IMR-90 (cell line): ENCODE results near the gene BCAP31. TPM values are rescaled to one million over a fixed set of nuclear protein-coding genes. Genes with fewer than 3 reads are reported as not detected.

Experiments used
- ATAC-seq: fragments of 200-7000 bp; cut with Tn5 transposase; 2 replicates; pipeline ENCODE4 v1.9.1; 2020; ENCODE audit warnings: low read depth, mild to moderate bottlenecking, moderate library complexity
- BruUV-seq: library from RNA; stranded (reverse); fragments of 400-500 nt; replicated peaks from 2 replicates; lab custom pipeline; 2021; lab: Mats Ljungman, UMichigan
- CTCF ChIA-PET: fragments of 300-600 bp; formaldehyde crosslinking; extraction: SDS; loops from one replicate; lab custom pipeline; 2021; ENCODE audit warnings: antibody characterized with exemption; lab: Yijun Ruan, JAX
- POLR2A ChIA-PET: fragments of 300-600 bp; sonication (Branson Sonifier 250); formaldehyde crosslinking; loops from one replicate; lab custom pipeline; 2022; ENCODE audit warnings: antibody characterized with exemption; ENCODE audit not compliant: unreplicated experiment; lab: Charles Lee
- DNase-seq: peaks from one replicate; pipeline ENCODE4 v3.0.0; 2013
- H2AFZ ChIP-seq: replicated peaks from 2 replicates; pipeline ENCODE3; 2013; ENCODE audit warnings: low read length, mild to moderate bottlenecking; ENCODE audit not compliant: poor library complexity
- H2AK5ac ChIP-seq: 2 replicates; pipeline ENCODE4 v1.6.1; 2013; ENCODE audit warnings: low read depth, low read length, inconsistent platforms
- H2AK9ac ChIP-seq: replicated peaks from 2 replicates; pipeline ENCODE3; 2013; ENCODE audit warnings: mild to moderate bottlenecking, low read depth, low read length, moderate library complexity; ENCODE audit not compliant: poor library complexity
- H2BK120ac ChIP-seq: 2 replicates; pipeline ENCODE4 v1.6.1; 2013; ENCODE audit warnings: low read depth, low read length, inconsistent platforms
- H2BK15ac ChIP-seq: 3 replicates; pipeline ENCODE4 v1.6.1; 2013; ENCODE audit warnings: low read depth, low read length, inconsistent platforms
- H2BK20ac ChIP-seq: 2 replicates; pipeline ENCODE4 v1.6.1; 2013; ENCODE audit warnings: low read depth, mild to moderate bottlenecking, inconsistent platforms, low read length, moderate library complexity
- H2BK5ac ChIP-seq: 2 replicates; pipeline ENCODE4 v1.6.1; 2013; ENCODE audit warnings: mild to moderate bottlenecking, low read depth, low read length, inconsistent platforms; ENCODE audit not compliant: poor library complexity, severe bottlenecking
- H3K14ac ChIP-seq: replicated peaks from 2 replicates; pipeline ENCODE4 v1.6.1; 2013; ENCODE audit warnings: low read depth, low read length, inconsistent platforms
- H3K18ac ChIP-seq: 2 replicates; pipeline ENCODE4 v1.6.1; 2013; ENCODE audit warnings: low read depth, low read length, control low read depth
- H3K23ac ChIP-seq: 2 replicates; pipeline ENCODE4 v1.6.1; 2013; ENCODE audit warnings: low read depth, low read length, inconsistent platforms
- H3K27ac ChIP-seq: 2 replicates; pipeline ENCODE4 v1.5.1; 2013; ENCODE audit warnings: mild to moderate bottlenecking, control low read depth, low read length; ENCODE audit not compliant: insufficient read depth
- H3K27me3 ChIP-seq: 2 replicates; pipeline ENCODE4 v1.6.1; 2013; ENCODE audit warnings: low read length; ENCODE audit not compliant: control insufficient read depth, insufficient read depth
- H3K36me3 ChIP-seq: 2 replicates; pipeline ENCODE4 v1.6.1; 2013; ENCODE audit warnings: low read length, mixed read lengths; ENCODE audit not compliant: control insufficient read depth, insufficient read depth
- H3K4ac ChIP-seq: 2 replicates; pipeline ENCODE4 v1.6.1; 2013; ENCODE audit warnings: low read depth, low read length, inconsistent platforms
- H3K4me1 ChIP-seq: 2 replicates; pipeline ENCODE4 v1.6.1; 2013; ENCODE audit warnings: low read length, mixed read lengths; ENCODE audit not compliant: control insufficient read depth, insufficient read depth
- H3K4me2 ChIP-seq: 2 replicates; pipeline ENCODE4 v1.6.1; 2013; ENCODE audit warnings: low read depth, mild to moderate bottlenecking, control low read depth, low read length, moderate library complexity
- H3K4me3 ChIP-seq: 2 replicates; pipeline ENCODE4 v1.5.1; 2013; ENCODE audit warnings: low read depth, mild to moderate bottlenecking, control low read depth, low read length, moderate library complexity; ENCODE audit not compliant: insufficient read depth
- H3K56ac ChIP-seq: 2 replicates; pipeline ENCODE4 v1.6.1; 2013; ENCODE audit warnings: low read length, inconsistent platforms; ENCODE audit not compliant: insufficient read depth; ENCODE audit errors: extremely low read depth
- H3K79me1 ChIP-seq, 2 experiments: 2 replicates each; pipeline ENCODE4 v1.6.1; 2013; ENCODE audit warnings: low read length in 2 of 2, inconsistent platforms in 1 of 2, low read depth in 1 of 2
- H3K9ac ChIP-seq: 2 replicates; pipeline ENCODE4 v1.6.1; 2013; ENCODE audit warnings: low read depth, low read length, control low read depth
- H3K9me1 ChIP-seq: 2 replicates; pipeline ENCODE4 v1.6.1; 2013; ENCODE audit warnings: low read length, inconsistent platforms; ENCODE audit not compliant: insufficient read depth
- H3K9me3 ChIP-seq: 2 replicates; pipeline ENCODE4 v1.6.1; 2013; ENCODE audit warnings: low read length; ENCODE audit not compliant: control insufficient read depth, insufficient read depth
- H4K20me1 ChIP-seq: 2 replicates; pipeline ENCODE4 v1.6.1; 2013; ENCODE audit warnings: low read length, inconsistent platforms; ENCODE audit not compliant: insufficient read depth
- H4K5ac ChIP-seq: 2 replicates; pipeline ENCODE4 v1.6.1; 2013; ENCODE audit warnings: mild to moderate bottlenecking, low read depth, low read length, control low read depth
- H4K8ac ChIP-seq, 2 experiments: 2 replicates each; pipeline ENCODE4 v1.6.1; 2013; ENCODE audit warnings: low read depth in 2 of 2, low read length in 2 of 2, control low read depth in 1 of 2, inconsistent platforms in 1 of 2
- H4K91ac ChIP-seq: 2 replicates; pipeline ENCODE4 v1.6.1; 2013; ENCODE audit warnings: low read depth, low read length, inconsistent platforms; ENCODE audit not compliant: insufficient read depth
- BHLHE40 ChIP-seq: fragments of 150-350 bp; IDR thresholded peaks from 2 replicates; pipeline ENCODE4 v1.6.1; 2016; ENCODE audit warnings: mild to moderate bottlenecking, low read depth, low read length
- CHD1 ChIP-seq: IDR thresholded peaks from 2 replicates; pipeline ENCODE4 v1.6.1; 2012; ENCODE audit warnings: low read depth, low read length, improper control_type of control experiment
- ELK1 ChIP-seq: fragments of 150-350 bp; IDR thresholded peaks from 2 replicates; pipeline ENCODE4 v1.6.1; 2016; ENCODE audit warnings: low read depth, mild to moderate bottlenecking, low read length, moderate library complexity, borderline replicate concordance
- MAZ ChIP-seq: IDR thresholded peaks from 2 replicates; pipeline ENCODE4 v1.6.1; 2012; ENCODE audit warnings: low read depth, mild to moderate bottlenecking, low read length, improper control_type of control experiment, moderate library complexity, borderline replicate concordance
- MXI1 ChIP-seq: IDR thresholded peaks from 2 replicates; pipeline ENCODE4 v1.6.1; 2012; ENCODE audit warnings: low read depth, mild to moderate bottlenecking, low read length, moderate library complexity, borderline replicate concordance
- NFE2L2 ChIP-seq: fragments of 150-350 bp; IDR thresholded peaks from 2 replicates; pipeline ENCODE4 v1.6.1; 2016; ENCODE audit warnings: low read depth, mild to moderate bottlenecking, low read length
- POLR2A ChIP-seq: IDR thresholded peaks from 2 replicates; pipeline ENCODE4 v1.6.1; 2012; ENCODE audit warnings: mild to moderate bottlenecking, low read depth, low read length
- RAD21 ChIP-seq: IDR thresholded peaks from 2 replicates; pipeline ENCODE4 v1.6.1; 2012; ENCODE audit warnings: low read length, improper control_type of control experiment
- RFX5 ChIP-seq: IDR thresholded peaks from 2 replicates; pipeline ENCODE4 v1.8.0; 2012; ENCODE audit warnings: low read depth, mild to moderate bottlenecking, low read length, moderate library complexity
- SMC3 ChIP-seq: fragments of 150-350 bp; IDR thresholded peaks from 2 replicates; pipeline ENCODE4 v1.6.1; 2016; ENCODE audit warnings: low read depth, mild to moderate bottlenecking, antibody characterized with exemption, low read length, moderate library complexity
- WGBS, 2 experiments: methylation state at CpG; one replicate each; pipeline versions ENCODE4 v1.1.5 to v1.1.7; 2013; ENCODE audit warnings: missing lambda C conversion rate in 2 of 2; ENCODE audit not compliant: insufficient read length in 1 of 2; ENCODE audit errors: extremely low coverage in 2 of 2; 5-methylcytosine and 5-hydroxymethylcytosine counted together
- dilution Hi-C: fragments of 300-500 bp; cut with HindIII; formaldehyde crosslinking; loops from one replicate; pipeline ENCODE4 v1.14.3; 2018; ENCODE audit warnings: low sequenced_read_pairs; ENCODE audit not compliant: unreplicated experiment
- in situ Hi-C: fragments of 300-500 bp; cut with MboI; formaldehyde crosslinking; loops from 3 replicates; pipeline ENCODE4 v1.14.3; 2019; ENCODE audit warnings: low sequenced_read_pairs, inconsistent platforms, mixed read lengths
- intact Hi-C: fragments of 100-400 bp; cut with micrococcal nuclease; formaldehyde crosslinking; loops from 2 replicates; pipeline ENCODE4 v1.10.0; 2022
- polyA plus RNA-seq, 3 experiments: library from polyadenylated mRNA; depleted of rRNA; stranded (reverse); fragments of >200 nt; gene quantifications; 2 replicates each; pipeline ENCODE4 v1.2.3, GENCODE V29; 2012; ENCODE audit warnings: low replicate concordance in 1 of 3
- total RNA-seq: library from RNA; depleted of rRNA; stranded (reverse); fragments of >200 nt; gene quantifications from 2 replicates; pipeline ENCODE4 v1.2.3, GENCODE V29; 2012
- TF ChIP-seq, protein P1 (sequence below): conservative IDR thresholded peaks from 2 replicates; pipeline ENCODE4 v1.5.1; 2012; ENCODE audit warnings: mild to moderate bottlenecking, low read depth, low read length, improper control_type of control experiment
- TF ChIP-seq, protein P2 (sequence below): fragments of 150-350 bp; IDR thresholded peaks from 2 replicates; pipeline ENCODE4 v1.6.1; 2017; ENCODE audit warnings: mild to moderate bottlenecking, antibody characterized with exemption, low read length, low read depth

BCAP31 gene
- total and polyA plus RNA-seq, 2 of the 4 experiments (the other 2 are of a cell fraction), result 125 to 244 TPM

GRCh38 chrX:153719701-153720100, 4.5 kb downstream of the BCAP31 start:
- CTCF ChIA-PET, result no interaction called here
- BruUV-seq, result no TSS peak

More at GRCh38 chrX:153719701-153720100, 4.5 kb downstream of the BCAP31 start:
- Histone ChIP-seq H4K91ac (no peak overlapping the region), H3K4ac (no peak overlapping the region), H3K9ac (no peak overlapping the region), H3K18ac (no peak overlapping the region), H2BK20ac (no peak overlapping the region), H2BK5ac (no peak overlapping the region), H3K79me1 (peaks cover 5 to 12% of the 10 kb centered on the region in 2 experiments; a peak in 3 of 4 replicates), H4K5ac (no peak overlapping the region), H3K56ac (no peak overlapping the region), H3K27me3 (no peaks in the 10 kb centered on the region), H3K4me1 (peaks cover 2% of the 10 kb centered on the region; the same call in 1 of the 2 replicates), H3K14ac (no peak overlapping the region), H3K27ac (no peak overlapping the region), H3K4me2 (no peak overlapping the region), H3K4me3 (no peak overlapping the region), H2AFZ (no peak overlapping the region), H2BK120ac (no peak overlapping the region), H4K20me1 (peaks cover 14% of the 10 kb centered on the region), H3K36me3 (peaks cover 33% of the 10 kb centered on the region), H2AK9ac (no peak overlapping the region), H2AK5ac (no peak overlapping the region), H3K9me1 (no peaks in the 10 kb centered on the region; the same call in 1 of the 2 replicates), H3K23ac (no peak overlapping the region), H4K8ac (no peak overlapping the region), H2BK15ac (no peak overlapping the region), H3K9me3 (no peaks in the 10 kb centered on the region)
- intact Hi-C loops (no loop called here), in situ Hi-C loops (no loop called here), dilution Hi-C loops (no loop called here)
- TF ChIP-seq ELK1 (no peak), POLR2A (no peak), NFE2L2 (no peak), CHD1 (no peak), MAZ (no peak), RAD21 (no peak), RFX5 (no peak), MXI1 (no peak), SMC3 (no peak), BHLHE40 (no peak)
- TF ChIP-seq, protein P1, sequence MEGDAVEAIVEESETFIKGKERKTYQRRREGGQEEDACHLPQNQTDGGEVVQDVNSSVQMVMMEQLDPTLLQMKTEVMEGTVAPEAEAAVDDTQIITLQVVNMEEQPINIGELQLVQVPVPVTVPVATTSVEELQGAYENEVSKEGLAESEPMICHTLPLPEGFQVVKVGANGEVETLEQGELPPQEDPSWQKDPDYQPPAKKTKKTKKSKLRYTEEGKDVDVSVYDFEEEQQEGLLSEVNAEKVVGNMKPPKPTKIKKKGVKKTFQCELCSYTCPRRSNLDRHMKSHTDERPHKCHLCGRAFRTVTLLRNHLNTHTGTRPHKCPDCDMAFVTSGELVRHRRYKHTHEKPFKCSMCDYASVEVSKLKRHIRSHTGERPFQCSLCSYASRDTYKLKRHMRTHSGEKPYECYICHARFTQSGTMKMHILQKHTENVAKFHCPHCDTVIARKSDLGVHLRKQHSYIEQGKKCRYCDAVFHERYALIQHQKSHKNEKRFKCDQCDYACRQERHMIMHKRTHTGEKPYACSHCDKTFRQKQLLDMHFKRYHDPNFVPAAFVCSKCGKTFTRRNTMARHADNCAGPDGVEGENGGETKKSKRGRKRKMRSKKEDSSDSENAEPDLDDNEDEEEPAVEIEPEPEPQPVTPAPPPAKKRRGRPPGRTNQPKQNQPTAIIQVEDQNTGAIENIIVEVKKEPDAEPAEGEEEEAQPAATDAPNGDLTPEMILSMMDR, result no peak
- TF ChIP-seq, protein P2, sequence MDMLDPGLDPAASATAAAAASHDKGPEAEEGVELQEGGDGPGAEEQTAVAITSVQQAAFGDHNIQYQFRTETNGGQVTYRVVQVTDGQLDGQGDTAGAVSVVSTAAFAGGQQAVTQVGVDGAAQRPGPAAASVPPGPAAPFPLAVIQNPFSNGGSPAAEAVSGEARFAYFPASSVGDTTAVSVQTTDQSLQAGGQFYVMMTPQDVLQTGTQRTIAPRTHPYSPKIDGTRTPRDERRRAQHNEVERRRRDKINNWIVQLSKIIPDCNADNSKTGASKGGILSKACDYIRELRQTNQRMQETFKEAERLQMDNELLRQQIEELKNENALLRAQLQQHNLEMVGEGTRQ, result no peak
- WGBS, 2 experiments, result 86% methylated on average over 1 of the region's 2 CpGs; no CpG with 5 or more reads in 1 of the 2 experiments
- ATAC-seq, result no peak
- no peak for DNase-seq
- POLR2A ChIA-PET, result no interaction called here
